HG03378 (cell line): Measurements from ENCODE around the gene C11orf65.
"Not testable (repeated sequence)": the region's sequence is repeated elsewhere in the genome, so short reads cannot be mapped to it uniquely, and the experiment has no call there.

Experiments used
- ATAC-seq: cut with Tn5 transposase; IDR thresholded peaks from one replicate; pipeline ENCODE4 v1.9.1; 2021; ENCODE audit warnings: mild to moderate bottlenecking, moderate library complexity; ENCODE audit not compliant: unreplicated experiment

Gene C11orf65

GRCh38 chr11:108474664-108475463 lies 7.5 kb upstream of the C11orf65 start:
- no peak for ATAC-seq

- ATAC-seq, result no peak
These were observed 5.4 kb upstream of the C11orf65 start for GRCh38 chr11:108472681-108473080.

- ATAC-seq, result no peak
These were observed 1.1 kb upstream of the C11orf65 start for GRCh38 chr11:108468478-108468864.

- ATAC-seq, result no peak
These were observed 924 bp downstream of the C11orf65 start for GRCh38 chr11:108466405-108466804.

GRCh38 chr11:108453207-108453835 lies 14.0 kb downstream of the C11orf65 start:
- ATAC-seq, result no peak

- not testable (repeated sequence) for ATAC-seq
These were observed 25.9 kb downstream of the C11orf65 start for GRCh38 chr11:108441445-108441844.

- ATAC-seq, result no peak
These were observed 30.7 kb downstream of the C11orf65 start for GRCh38 chr11:108436594-108436993.

GRCh38 chr11:108435066-108435465 lies 32.3 kb downstream of the C11orf65 start:
- ATAC-seq, result no peak

GRCh38 chr11:108432783-108433182 lies 34.5 kb downstream of the C11orf65 start:
- ATAC-seq, result no peak

- no peak for ATAC-seq
These were observed 35.3 kb downstream of the C11orf65 start for GRCh38 chr11:108431997-108432396.

GRCh38 chr11:108431370-108431769 lies 36.0 kb downstream of the C11orf65 start:
- ATAC-seq, result no peak

GRCh38 chr11:108417551-108417950 lies 49.8 kb downstream of the C11orf65 start:
- ATAC-seq, result not testable (repeated sequence)

GRCh38 chr11:108414958-108415357 lies 52.4 kb downstream of the C11orf65 start:
- no peak for ATAC-seq

- ATAC-seq, result no peak
These were observed 61.6 kb downstream of the C11orf65 start for GRCh38 chr11:108405706-108406105.

- ATAC-seq, result no peak
These were observed 64.3 kb downstream of the C11orf65 start for GRCh38 chr11:108403052-108403451.

GRCh38 chr11:108402241-108402640 lies 65.1 kb downstream of the C11orf65 start:
- no peak for ATAC-seq

GRCh38 chr11:108398439-108398838 lies 68.9 kb downstream of the C11orf65 start:
- no peak for ATAC-seq

GRCh38 chr11:108396672-108397071 lies 70.7 kb downstream of the C11orf65 start:
- not testable (repeated sequence) for ATAC-seq

- ATAC-seq, result no peak
These were observed 72.5 kb downstream of the C11orf65 start for GRCh38 chr11:108394744-108395284.

GRCh38 chr11:108393046-108393445 lies 74.3 kb downstream of the C11orf65 start:
- no peak for ATAC-seq

- no peak for ATAC-seq
These were observed 75.0 kb downstream of the C11orf65 start for GRCh38 chr11:108392353-108392752.

- no peak for ATAC-seq
These were observed 78.8 kb downstream of the C11orf65 start for GRCh38 chr11:108388576-108388975.
